HEK293 (cell line): ENCODE data around the gene CCDC92B.
A peak's percentile ranks its signal among the peaks of the same experiment; 100 is the strongest.

Experiments used
- CTCF ChIA-PET: fragments of 350-600 bp; formaldehyde crosslinking; extraction: SDS; loops from one replicate; lab custom pipeline; 2021; ENCODE audit warnings: antibody characterized with exemption; lab: Yijun Ruan, JAX
- POLR2A ChIA-PET: fragments of 300-600 bp; formaldehyde crosslinking; extraction: SDS; loops from one replicate; lab custom pipeline; 2020; ENCODE audit warnings: antibody characterized with exemption, inconsistent platforms; lab: Yijun Ruan, JAX
- H3K27ac ChIP-seq: fragments of 200-500 bp; sonication (Bioruptor generic); 2 replicates; pipeline ENCODE4 v1.5.1; 2014; ENCODE audit warnings: low read depth, low read length, control low read depth, inconsistent platforms; ENCODE audit errors: extremely low read depth
- H3K36me3 ChIP-seq, 2 experiments: fragments of 200-500 bp in 1 of 2; sonication (Bioruptor generic) in 1 of 2; 1 replicate in 1 of 2; 2 replicates in 1 of 2; pipeline ENCODE4 v1.5.1; 2014 to 2017; ENCODE audit warnings: inconsistent platforms in 2 of 2, low read length in 2 of 2; ENCODE audit not compliant: control insufficient read depth in 2 of 2, insufficient read depth in 1 of 2
- H3K4me1 ChIP-seq: fragments of 200-500 bp; sonication (Bioruptor generic); 2 replicates; pipeline ENCODE4 v1.5.1; 2014; ENCODE audit warnings: mild to moderate bottlenecking, low read length, inconsistent platforms; ENCODE audit not compliant: control insufficient read depth, insufficient read depth
- H3K4me3 ChIP-seq: 2 replicates; pipeline ENCODE4 v1.5.1; 2011; ENCODE audit warnings: low read depth, mild to moderate bottlenecking, control low read depth, low read length, moderate library complexity
- H3K9me3 ChIP-seq: fragments of 200-500 bp; sonication (Bioruptor generic); 2 replicates; pipeline ENCODE4 v1.5.1; 2014; ENCODE audit warnings: low read depth, low read length, inconsistent platforms; ENCODE audit not compliant: control insufficient read depth, insufficient read depth
- FEZF1 ChIP-seq: fragments of 450-650 bp; formaldehyde crosslinking; IDR thresholded peaks from 2 replicates; pipeline ENCODE4 v1.5.1; 2016; ENCODE audit warnings: missing biosample characterization, missing genetic modification characterization
- HOXC10 ChIP-seq: sonication (generic); formaldehyde crosslinking; IDR thresholded peaks from 2 replicates; pipeline ENCODE4 v1.8.1; 2023; ENCODE audit warnings: mild to moderate bottlenecking, missing genetic modification reagents
- KLF1 ChIP-seq: fragments of 450-650 bp; formaldehyde crosslinking; IDR thresholded peaks from 2 replicates; pipeline ENCODE4 v1.5.1; 2016; ENCODE audit warnings: missing biosample characterization, missing genetic modification characterization
- OSR2 ChIP-seq: fragments of 450-650 bp; formaldehyde crosslinking; IDR thresholded peaks from 2 replicates; pipeline ENCODE4 v1.5.1; 2016; ENCODE audit warnings: missing biosample characterization, missing genetic modification characterization
- PRDM4 ChIP-seq: fragments of 450-650 bp; formaldehyde crosslinking; IDR thresholded peaks from 2 replicates; pipeline ENCODE4 v1.5.1; 2017; ENCODE audit warnings: missing biosample characterization, missing genetic modification characterization
- SP7 ChIP-seq: fragments of 450-650 bp; formaldehyde crosslinking; IDR thresholded peaks from 2 replicates; pipeline ENCODE4 v1.5.1; 2016; ENCODE audit warnings: missing biosample characterization, missing genetic modification characterization
- ZBTB17 ChIP-seq: fragments of 450-650 bp; formaldehyde crosslinking; IDR thresholded peaks from 2 replicates; pipeline ENCODE4 v1.5.1; 2016; ENCODE audit warnings: missing biosample characterization, missing genetic modification characterization
- ZFP3 ChIP-seq: fragments of 450-650 bp; formaldehyde crosslinking; IDR thresholded peaks from 2 replicates; pipeline ENCODE4 v1.5.1; 2016; ENCODE audit warnings: low read depth, missing biosample characterization, missing genetic modification characterization
- ZNF114 ChIP-seq: fragments of 450-650 bp; formaldehyde crosslinking; IDR thresholded peaks from 2 replicates; pipeline ENCODE4 v1.5.0; 2017; ENCODE audit warnings: missing biosample characterization, missing genetic modification characterization
- ZNF133 ChIP-seq: fragments of 450-650 bp; formaldehyde crosslinking; IDR thresholded peaks from 2 replicates; pipeline ENCODE4 v1.5.1; 2016; ENCODE audit warnings: missing biosample characterization, missing genetic modification characterization
- ZNF184 ChIP-seq: fragments of 450-650 bp; IDR thresholded peaks from 2 replicates; pipeline ENCODE4 v1.5.1; 2018; ENCODE audit warnings: missing biosample characterization, mild to moderate bottlenecking, missing genetic modification characterization
- ZNF404 ChIP-seq: fragments of 450-650 bp; formaldehyde crosslinking; IDR thresholded peaks from 2 replicates; pipeline ENCODE4 v1.5.1; 2017; ENCODE audit warnings: missing biosample characterization, missing genetic modification characterization
- ZNF423 ChIP-seq: fragments of 450-650 bp; formaldehyde crosslinking; IDR thresholded peaks from 2 replicates; pipeline ENCODE4 v1.5.1; 2016; ENCODE audit warnings: missing biosample characterization, missing genetic modification characterization
- ZNF488 ChIP-seq: fragments of 450-650 bp; formaldehyde crosslinking; IDR thresholded peaks from 2 replicates; pipeline ENCODE4 v1.5.1; 2016; ENCODE audit warnings: missing biosample characterization, missing genetic modification characterization
- ZNF558 ChIP-seq: fragments of 450-650 bp; formaldehyde crosslinking; IDR thresholded peaks from 2 replicates; pipeline ENCODE4 v1.5.1; 2016; ENCODE audit warnings: missing biosample characterization, missing genetic modification characterization
- ZNF600 ChIP-seq: fragments of 450-650 bp; formaldehyde crosslinking; IDR thresholded peaks from 2 replicates; pipeline ENCODE4 v1.5.1; 2016; ENCODE audit warnings: missing biosample characterization, missing genetic modification characterization
- ZNF704 ChIP-seq: fragments of 450-650 bp; formaldehyde crosslinking; IDR thresholded peaks from 2 replicates; pipeline ENCODE4 v1.5.1; 2016; ENCODE audit warnings: missing biosample characterization, missing genetic modification characterization
- ZNF768 ChIP-seq: fragments of 450-650 bp; formaldehyde crosslinking; IDR thresholded peaks from 2 replicates; pipeline ENCODE4 v1.5.1; 2018; ENCODE audit warnings: missing biosample characterization, mild to moderate bottlenecking, missing genetic modification characterization
- ZNF785 ChIP-seq: fragments of 450-650 bp; formaldehyde crosslinking; IDR thresholded peaks from 2 replicates; pipeline ENCODE4 v1.5.1; 2016; ENCODE audit warnings: missing biosample characterization, missing genetic modification characterization

The CCDC92B gene

GRCh38 chr17:2687074-2687418 is 62.4 kb downstream of the CCDC92B start:
- ChIA-PET CTCF (interaction anchor here (0.7 to 4.6 kb wide), 4 partner anchors 10 to 26 kb away, joined by 3 to 24 read pairs (median 5); no protein-coding TSS in a partner anchor), POLR2A (interaction anchor here (0.9 to 2.8 kb wide), 3 partner anchors 8 to 176 kb away, joined by 3 to 9 read pairs (median 5); partner anchors contain the start of gene METTL16)
- Histone ChIP-seq H3K27ac (peak overlapping the region; percentile 28; the same call in 1 of the 2 replicates), H3K36me3 (peaks cover 23 to 60% of the 10 kb centered on the region in 2 experiments), H3K9me3 (no peaks in the 10 kb centered on the region), H3K4me1 (no peaks in the 10 kb centered on the region), H3K4me3 (no peak overlapping the region)
- TF ChIP-seq ZBTB17, result peak; percentile 46
- peak; percentile 42; the same call in 1 of the 2 replicates for TF ChIP-seq ZNF600 (tag by site-specific recombination)
- no peak for TF ChIP-seq ZNF488 (tag by site-specific recombination)

GRCh38 chr17:2685696-2686095 is 63.8 kb downstream of the CCDC92B start:
- POLR2A ChIA-PET, result interaction anchor here (0.5 to 1.1 kb wide), 3 partner anchors 17 to 93 kb away, joined by 3 to 4 read pairs (median 3); no protein-coding TSS in a partner anchor
- Histone ChIP-seq H3K9me3 (no peaks in the 10 kb centered on the region), H3K4me1 (no peaks in the 10 kb centered on the region), H3K4me3 (no peak overlapping the region), H3K27ac (no peak overlapping the region), H3K36me3 (peaks cover 29 to 62% of the 10 kb centered on the region in 2 experiments)
- TF ChIP-seq ZNF558, result no peak
- no peak for TF ChIP-seq PRDM4 (tag by site-specific recombination)
- no peak for TF ChIP-seq ZNF133
- CTCF ChIA-PET, result interaction anchor here (1.5 to 4.6 kb wide), 2 partner anchors 11 to 25 kb away, joined by 4 to 24 read pairs; no protein-coding TSS in a partner anchor

GRCh38 chr17:2684549-2684948 is 64.9 kb downstream of the CCDC92B start:
- H3K36me3 ChIP-seq, result peaks cover 39 to 65% of the 10 kb centered on the region in 2 experiments
- ChIA-PET POLR2A (no interaction called here), CTCF (interaction anchor here (0.6 to 4.6 kb wide), 2 partner anchors 9 to 205 kb away, joined by 4 to 24 read pairs; no protein-coding TSS in a partner anchor)
- no peaks in the 10 kb centered on the region for H3K9me3 ChIP-seq
- no peak overlapping the region for H3K27ac ChIP-seq
- no peaks in the 10 kb centered on the region for H3K4me1 ChIP-seq
- TF ChIP-seq ZFP3 (tag by site-specific recombination) (no peak), ZNF184 (tag by site-specific recombination) (no peak), HOXC10 (CRISPR knock-in tag) (no peak), KLF1 (tag by site-specific recombination) (no peak), ZNF704 (tag by site-specific recombination) (no peak), FEZF1 (no peak), ZNF404 (tag by site-specific recombination) (no peak), ZNF423 (tag by site-specific recombination) (no peak), ZNF768 (tag by site-specific recombination) (no peak), SP7 (no peak), ZNF785 (tag by site-specific recombination) (no peak), ZNF114 (tag by site-specific recombination) (no peak), OSR2 (tag by site-specific recombination) (no peak)
- TF ChIP-seq, all 188 proteins: peak for 0
- H3K4me3 ChIP-seq, result no peak overlapping the region
